Astrocyte (in vitro differentiated cells and primary cell): ENCODE results near the gene SEC62. TPM values are rescaled to one million over a fixed set of nuclear protein-coding genes. Genes with fewer than 3 reads are reported as not detected.

ENCODE experiments used
- DNase-seq: peaks from one replicate; pipeline ENCODE4 v3.0.0-alpha.2; 2010; ENCODE audit warnings: low read depth
- FAIRE-seq: peaks from 2 replicates; lab custom pipeline; 2011; peaks lifted over from hg19 to GRCh38; lab: Jason Lieb, UNC
- H2AFZ ChIP-seq: 2 replicates; pipeline ENCODE4 v1.6.0; 2012; ENCODE audit warnings: low read depth, low read length, inconsistent platforms
- H3K27ac ChIP-seq: 2 replicates; pipeline ENCODE4 v1.5.1; 2011; ENCODE audit warnings: low read depth, low read length, inconsistent platforms
- H3K27me3 ChIP-seq: 2 replicates; pipeline ENCODE4 v1.6.0; 2011; ENCODE audit warnings: low read length, inconsistent platforms; ENCODE audit not compliant: insufficient read depth
- H3K36me3 ChIP-seq: 2 replicates; pipeline ENCODE4 v1.5.1; 2011; ENCODE audit warnings: low read length, inconsistent platforms; ENCODE audit not compliant: insufficient read depth
- H3K4me1 ChIP-seq: 2 replicates; pipeline ENCODE4 v1.5.1; 2011; ENCODE audit warnings: low read length, inconsistent platforms; ENCODE audit not compliant: insufficient read depth
- H3K4me2 ChIP-seq: 2 replicates; pipeline ENCODE4 v1.6.0; 2012; ENCODE audit warnings: low read length, inconsistent platforms
- H3K4me3 ChIP-seq: 2 replicates; pipeline ENCODE4 v1.5.1; 2011; ENCODE audit warnings: low read depth, mild to moderate bottlenecking, low read length, inconsistent platforms; ENCODE audit not compliant: insufficient read depth
- H3K79me2 ChIP-seq: 2 replicates; pipeline ENCODE4 v1.6.0; 2012; ENCODE audit warnings: mild to moderate bottlenecking, low read length, inconsistent platforms; ENCODE audit not compliant: insufficient read depth
- H3K9ac ChIP-seq: 2 replicates; pipeline ENCODE4 v1.6.0; 2012; ENCODE audit warnings: mild to moderate bottlenecking, low read length, inconsistent platforms
- H3K9me3 ChIP-seq: 2 replicates; pipeline ENCODE4 v1.5.1; 2012; ENCODE audit warnings: low read depth, mild to moderate bottlenecking, low read length, inconsistent platforms; ENCODE audit not compliant: insufficient read depth
- H4K20me1 ChIP-seq: 2 replicates; pipeline ENCODE4 v1.6.0; 2012; ENCODE audit warnings: low read length, inconsistent platforms; ENCODE audit not compliant: insufficient read depth
- H3K27ac Mint-ChIP-seq: one replicate; pipeline ENCODE4 v1.8.0; 2021; ENCODE audit warnings: mild to moderate bottlenecking, mixed read lengths; ENCODE audit not compliant: unreplicated experiment
- H3K27me3 Mint-ChIP-seq: one replicate; pipeline ENCODE4 v1.8.0; 2021; ENCODE audit warnings: low read depth, mixed read lengths; ENCODE audit not compliant: unreplicated experiment
- H3K36me3 Mint-ChIP-seq: one replicate; pipeline ENCODE4 v1.8.0; 2021; ENCODE audit warnings: low read depth, mixed read lengths; ENCODE audit not compliant: unreplicated experiment
- H3K4me1 Mint-ChIP-seq: one replicate; pipeline ENCODE4 v1.8.0; 2021; ENCODE audit warnings: low read depth, mixed read lengths; ENCODE audit not compliant: unreplicated experiment
- H3K4me3 Mint-ChIP-seq: one replicate; pipeline ENCODE4 v1.8.0; 2021; ENCODE audit warnings: mild to moderate bottlenecking, moderate library complexity, mixed read lengths; ENCODE audit not compliant: unreplicated experiment
- H3K9me3 Mint-ChIP-seq: one replicate; pipeline ENCODE4 v1.8.0; 2021; ENCODE audit warnings: mild to moderate bottlenecking, mixed read lengths; ENCODE audit not compliant: unreplicated experiment
- CTCF ChIP-seq: IDR thresholded peaks from 2 replicates; pipeline ENCODE4 v1.5.1; 2011; ENCODE audit warnings: low read depth, mild to moderate bottlenecking, inconsistent platforms, low read length, moderate library complexity; ENCODE audit not compliant: insufficient read depth
- EZH2 ChIP-seq: IDR thresholded peaks from 2 replicates; pipeline ENCODE4 v1.6.1; 2012; ENCODE audit warnings: mild to moderate bottlenecking, low read length, inconsistent platforms; ENCODE audit not compliant: insufficient read depth
- total RNA-seq: library from RNA; stranded (reverse); gene quantifications from 2 replicates; pipeline ENCODE4 v1.2.1, GENCODE V29; 2021

SEC62 gene
- total RNA-seq, 1 donor from 2014 or later = 117 TPM

DNA sequence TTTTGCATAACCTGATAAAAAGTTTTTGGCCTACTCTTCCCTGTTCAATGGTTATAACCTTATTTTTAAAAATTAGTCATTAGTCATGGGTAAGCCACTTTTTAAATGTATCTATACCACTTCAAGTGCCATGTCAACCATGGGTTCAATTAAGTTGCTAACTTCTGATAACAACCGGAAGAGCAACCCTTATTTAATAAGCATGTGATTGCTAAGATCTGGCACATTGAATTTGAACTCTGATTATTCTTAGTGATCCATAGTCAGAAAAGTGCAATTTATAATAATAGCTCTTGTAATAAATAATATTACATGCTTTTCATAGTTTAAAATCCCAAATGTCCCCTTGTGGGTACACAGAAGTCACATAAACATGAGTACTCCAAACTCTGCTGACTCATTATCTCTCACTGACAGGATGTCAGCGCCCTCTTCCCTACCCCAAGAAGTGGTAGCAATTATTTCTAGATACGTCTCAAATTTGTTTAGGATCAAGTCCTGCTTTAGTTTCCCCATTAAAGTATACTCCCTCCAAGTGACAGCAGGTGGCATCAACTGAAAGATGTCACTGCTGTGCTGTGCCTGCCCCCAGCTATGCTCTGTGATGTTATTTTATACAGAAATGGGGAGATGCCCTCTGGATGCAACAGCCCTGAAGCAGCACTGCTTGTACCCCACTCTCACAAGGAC, 36.6 kb upstream of the SEC62 start:
- Mint-ChIP-seq H3K9me3 (peaks cover 5% of the 10 kb centered on the region), H3K4me3 (no peak overlapping the region), H3K36me3 (no peaks in the 10 kb centered on the region), H3K4me1 (no peaks in the 10 kb centered on the region), H3K27ac (no peak overlapping the region), H3K27me3 (peaks cover 19% of the 10 kb centered on the region)
- H3K36me3 ChIP-seq = no peaks in the 10 kb centered on the region
- DNase-seq (no peak), FAIRE-seq (no peak)
- H3K4me2 ChIP-seq = no peak overlapping the region
- H3K27ac ChIP-seq = no peak overlapping the region
- no peak overlapping the region for H3K9ac ChIP-seq
- TF ChIP-seq EZH2 (no peak), CTCF (no peak)
- H3K79me2 ChIP-seq = no peaks in the 10 kb centered on the region
- H3K9me3 ChIP-seq = no peaks in the 10 kb centered on the region
- no peaks in the 10 kb centered on the region for H4K20me1 ChIP-seq
- no peaks in the 10 kb centered on the region for H3K4me1 ChIP-seq
- H3K4me3 ChIP-seq = no peak overlapping the region
- no peak overlapping the region for H2AFZ ChIP-seq
- H3K27me3 ChIP-seq = peaks cover 3% of the 10 kb centered on the region

GRCh38 chr3:169930843-169931242, 35.8 kb upstream of the SEC62 start:
- Mint-ChIP-seq H3K4me3 (no peak overlapping the region), H3K36me3 (no peaks in the 10 kb centered on the region), H3K4me1 (no peaks in the 10 kb centered on the region), H3K9me3 (peaks cover 5% of the 10 kb centered on the region), H3K27me3 (peaks cover 27% of the 10 kb centered on the region), H3K27ac (no peak overlapping the region)
- DNase-seq (no peak), FAIRE-seq (no peak)
- Histone ChIP-seq H2AFZ (no peak overlapping the region), H3K4me3 (no peak overlapping the region), H3K4me1 (no peaks in the 10 kb centered on the region), H3K27me3 (peaks cover 10% of the 10 kb centered on the region), H3K36me3 (no peaks in the 10 kb centered on the region), H3K79me2 (no peaks in the 10 kb centered on the region), H4K20me1 (no peaks in the 10 kb centered on the region), H3K9me3 (no peaks in the 10 kb centered on the region), H3K27ac (no peak overlapping the region), H3K4me2 (no peak overlapping the region), H3K9ac (no peak overlapping the region)
- TF ChIP-seq EZH2 (no peak), CTCF (no peak)

DNA sequence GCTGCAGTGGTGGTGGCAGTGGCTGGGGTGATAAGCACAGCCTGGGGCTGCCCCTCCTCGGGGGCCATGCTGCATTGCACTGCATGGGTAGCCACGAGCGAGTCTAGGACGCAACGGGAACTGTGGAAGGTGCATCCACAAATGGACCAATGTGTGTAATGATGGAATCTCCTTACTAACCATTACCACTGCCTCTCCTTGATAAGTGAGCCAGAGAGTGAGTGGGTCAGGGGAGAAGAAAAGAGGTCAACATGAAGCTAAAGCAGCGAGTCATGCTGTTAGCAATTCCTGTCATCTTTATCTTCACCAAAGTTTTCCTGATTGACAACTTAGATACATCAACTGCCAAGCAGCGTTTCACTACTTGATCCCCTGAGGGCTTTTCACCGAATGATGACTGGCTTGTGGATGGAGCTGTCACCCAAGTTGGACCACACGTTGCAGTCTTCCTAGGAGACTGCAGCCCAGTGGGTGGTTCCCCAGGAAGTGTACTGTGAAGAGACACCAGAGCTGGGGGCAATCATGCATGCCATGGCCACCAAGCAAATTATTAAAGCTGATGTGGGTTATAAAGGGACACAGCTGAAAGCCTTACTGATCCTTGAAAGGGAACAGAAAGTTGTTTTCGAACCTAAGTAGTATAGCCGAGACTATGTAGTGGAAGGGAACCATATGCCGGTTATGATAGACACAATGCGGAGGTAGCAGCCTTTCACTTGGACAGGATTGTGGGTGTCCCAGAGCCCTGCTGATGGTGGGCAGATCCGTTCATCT, 34.7 kb upstream of the SEC62 start:
- no peaks in the 10 kb centered on the region for H3K36me3 Mint-ChIP-seq
- H3K27me3 Mint-ChIP-seq = peaks cover 27% of the 10 kb centered on the region
- TF ChIP-seq CTCF = no peak
- no peak for TF ChIP-seq EZH2
- Histone ChIP-seq H3K79me2 (no peaks in the 10 kb centered on the region), H4K20me1 (no peaks in the 10 kb centered on the region), H3K4me3 (no peak overlapping the region), H2AFZ (no peak overlapping the region), H3K27ac (no peak overlapping the region), H3K9ac (no peak overlapping the region), H3K4me1 (no peaks in the 10 kb centered on the region), H3K36me3 (no peaks in the 10 kb centered on the region), H3K27me3 (peaks cover 11% of the 10 kb centered on the region), H3K4me2 (no peak overlapping the region), H3K9me3 (no peaks in the 10 kb centered on the region)
- FAIRE-seq (no peak), DNase-seq (no peak)
- H3K9me3 Mint-ChIP-seq = peaks cover 5% of the 10 kb centered on the region
- no peak overlapping the region for H3K27ac Mint-ChIP-seq
- H3K4me3 Mint-ChIP-seq = no peak overlapping the region
- H3K4me1 Mint-ChIP-seq = no peaks in the 10 kb centered on the region
